Caco-2 (cell line): ENCODE measurements around the gene DNHD1. TPM values are rescaled to one million over a fixed set of nuclear protein-coding genes. Genes with fewer than 3 reads are reported as not detected.

Experiments
- BruUV-seq: library from RNA; stranded (reverse); fragments of 400-500 nt; replicated peaks from 2 replicates; lab custom pipeline; 2021; lab: Mats Ljungman, UMichigan
- CTCF ChIA-PET: fragments of 300-600 bp; sonication (Branson Sonifier 250); formaldehyde crosslinking; loops from one replicate; lab custom pipeline; 2022; ENCODE audit warnings: antibody characterized with exemption; lab: Charles Lee
- POLR2A ChIA-PET: fragments of 300-600 bp; sonication (Branson Sonifier 250); formaldehyde crosslinking; loops from one replicate; lab custom pipeline; 2022; ENCODE audit warnings: antibody characterized with exemption; lab: Charles Lee
- DNase-seq, 2 experiments: peaks; one replicate each; pipeline versions ENCODE4 v3.0.0 to v3.0.0-alpha.2; 2020 to 2022
- H3K27me3 ChIP-seq: replicated peaks from 2 replicates; pipeline ENCODE4 v1.6.0; 2011; ENCODE audit warnings: low read length; ENCODE audit not compliant: control insufficient read depth, insufficient read depth
- H3K36me3 ChIP-seq: 2 replicates; pipeline ENCODE4 v1.5.1; 2011; ENCODE audit warnings: low read length; ENCODE audit not compliant: control insufficient read depth, insufficient read depth
- H3K4me1 ChIP-seq: fragments of 250-450 bp; sonication (Bioruptor Pico); 2 replicates; pipeline ENCODE4 v1.5.1; 2020; ENCODE audit warnings: mild to moderate bottlenecking
- H3K4me3 ChIP-seq: 2 replicates; pipeline ENCODE4 v1.5.1; 2011; ENCODE audit warnings: low read depth, mild to moderate bottlenecking, control low read depth, low read length
- H3K9me3 ChIP-seq: fragments of 250-450 bp; sonication (Bioruptor Pico); 2 replicates; pipeline ENCODE4 v1.5.1; 2020; ENCODE audit warnings: mild to moderate bottlenecking, moderate library complexity
- H3K27ac Mint-ChIP-seq: one replicate; pipeline ENCODE4 v1.8.0; 2022; ENCODE audit warnings: mixed read lengths; ENCODE audit not compliant: unreplicated experiment
- H3K27me3 Mint-ChIP-seq: one replicate; pipeline ENCODE4 v1.8.0; 2022; ENCODE audit warnings: mixed read lengths; ENCODE audit not compliant: insufficient read depth, unreplicated experiment
- H3K36me3 Mint-ChIP-seq: one replicate; pipeline ENCODE4 v1.8.0; 2022; ENCODE audit warnings: mild to moderate bottlenecking, mixed read lengths; ENCODE audit not compliant: insufficient read depth, unreplicated experiment
- H3K4me1 Mint-ChIP-seq: one replicate; pipeline ENCODE4 v1.8.0; 2022; ENCODE audit warnings: low read depth, mixed read lengths; ENCODE audit not compliant: unreplicated experiment
- H3K4me3 Mint-ChIP-seq: one replicate; pipeline ENCODE4 v1.8.0; 2022; ENCODE audit warnings: mild to moderate bottlenecking, moderate library complexity, mixed read lengths; ENCODE audit not compliant: unreplicated experiment
- H3K9me3 Mint-ChIP-seq: one replicate; pipeline ENCODE4 v1.8.0; 2022; ENCODE audit warnings: mixed read lengths; ENCODE audit not compliant: unreplicated experiment
- CTCF ChIP-seq, 2 experiments: fragments of 200-600 bp in 1 of 2; IDR thresholded peaks; 1 replicate in 1 of 2; 2 replicates in 1 of 2; pipeline versions ENCODE4 v1.5.1 to v1.8.0; 2011 to 2022; ENCODE audit warnings: antibody characterized with exemption in 1 of 2, control low read depth in 1 of 2, inconsistent platforms in 1 of 2, low read depth in 1 of 2, low read length in 1 of 2, mild to moderate bottlenecking in 1 of 2, moderate library complexity in 1 of 2; ENCODE audit not compliant: insufficient read depth in 1 of 2, severe bottlenecking in 1 of 2, unreplicated experiment in 1 of 2
- intact Hi-C: fragments of 100-400 bp; cut with micrococcal nuclease; formaldehyde crosslinking; loops from one replicate; pipeline ENCODE4 v1.10.0; 2022; ENCODE audit not compliant: unreplicated experiment
- total RNA-seq: library from RNA; stranded (reverse); gene quantifications from 2 replicates; pipeline ENCODE4 v1.2.3, GENCODE V29; 2022

Gene DNHD1
- total RNA-seq, 1 experiment from 2014 or later, result 5.7 TPM

- Histone ChIP-seq H3K9me3 (no peaks in the 10 kb centered on the region), H3K4me3 (no peak overlapping the region), H3K27me3 (no peaks in the 10 kb centered on the region), H3K4me1 (no peaks in the 10 kb centered on the region), H3K36me3 (no peaks in the 10 kb centered on the region)
- ChIA-PET POLR2A (no interaction called here), CTCF (interaction anchor here (0.6 kb wide), 1 partner anchor 192 kb away, joined by 3 read pairs; no protein-coding TSS in a partner anchor)
- DNase-seq, result no peak
- Mint-ChIP-seq H3K27ac (no peak overlapping the region), H3K4me3 (no peak overlapping the region), H3K4me1 (no peaks in the 10 kb centered on the region), H3K9me3 (no peaks in the 10 kb centered on the region), H3K36me3 (no peaks in the 10 kb centered on the region), H3K27me3 (no peaks in the 10 kb centered on the region)
- no peak for TF ChIP-seq CTCF (IDR thresholded peaks at IDR 0.05; ENCODE audit: insufficient read depth in 1 of 2, low read depth in 1 of 2, low read length in 1 of 2, severe bottlenecking in 1 of 2, unreplicated experiment in 1 of 2)
- no TSS peak for BruUV-seq
- intact Hi-C loops, result no loop called here
Measured at GRCh38 chr11:6570691-6571427, 73.8 kb downstream of the DNHD1 start.

GRCh38 chr11:6571434-6572008 is 74.4 kb downstream of the DNHD1 start:
- BruUV-seq, result no TSS peak
- Histone ChIP-seq H3K27me3 (no peaks in the 10 kb centered on the region), H3K4me3 (no peak overlapping the region), H3K36me3 (no peaks in the 10 kb centered on the region), H3K9me3 (no peaks in the 10 kb centered on the region), H3K4me1 (no peaks in the 10 kb centered on the region)
- Mint-ChIP-seq H3K27ac (no peak overlapping the region), H3K4me3 (no peak overlapping the region), H3K36me3 (no peaks in the 10 kb centered on the region), H3K4me1 (no peaks in the 10 kb centered on the region), H3K27me3 (no peaks in the 10 kb centered on the region), H3K9me3 (no peaks in the 10 kb centered on the region)
- POLR2A ChIA-PET, result no interaction called here
- no peak for TF ChIP-seq CTCF (IDR thresholded peaks at IDR 0.05; ENCODE audit: insufficient read depth in 1 of 2, low read depth in 1 of 2, low read length in 1 of 2, severe bottlenecking in 1 of 2, unreplicated experiment in 1 of 2)
- no peak for DNase-seq
- CTCF ChIA-PET, result no interaction called here
- intact Hi-C loops, result no loop called here

- Mint-ChIP-seq H3K4me1 (no peaks in the 10 kb centered on the region), H3K9me3 (no peaks in the 10 kb centered on the region), H3K27ac (no peak overlapping the region), H3K27me3 (no peaks in the 10 kb centered on the region), H3K4me3 (no peak overlapping the region), H3K36me3 (no peaks in the 10 kb centered on the region)
- no peak for DNase-seq
- Histone ChIP-seq H3K4me3 (no peak overlapping the region), H3K9me3 (no peaks in the 10 kb centered on the region), H3K4me1 (no peaks in the 10 kb centered on the region), H3K36me3 (no peaks in the 10 kb centered on the region), H3K27me3 (no peaks in the 10 kb centered on the region)
- intact Hi-C loops, result no loop called here
- no peak for TF ChIP-seq CTCF (IDR thresholded peaks at IDR 0.05; ENCODE audit: insufficient read depth in 1 of 2, low read depth in 1 of 2, low read length in 1 of 2, severe bottlenecking in 1 of 2, unreplicated experiment in 1 of 2)
- POLR2A ChIA-PET, result no interaction called here
- BruUV-seq, result no TSS peak
- CTCF ChIA-PET, result no interaction called here
Measured at GRCh38 chr11:6572215-6572614, 75.1 kb downstream of the DNHD1 start.
